Measurements from ENCODE around the gene AP1G2. TPM values are rescaled to one million over a fixed set of nuclear protein-coding genes. Genes with fewer than 3 reads are reported as not detected.

The AP1G2 gene
- polyA plus RNA-seq, 1 donor from 2014 or later: 127 TPM

GRCh38 chr14:23522643-23523198, 44.9 kb downstream of the AP1G2 start:
- Histone ChIP-seq H3K27me3 (ENCODE audit: insufficient read depth, low read depth, low read length) (no peaks in the 10 kb centered on the region), H3K9me3 (ENCODE audit: low read length) (no peaks in the 10 kb centered on the region), H3K9me2 (ENCODE audit: insufficient read depth, low read length) (no peaks in the 10 kb centered on the region), H3K4me2 (ENCODE audit: low read length) (no peak overlapping the region), H3F3A (ENCODE audit: insufficient read depth, low read length, poor library complexity, severe bottlenecking) (no peaks in the 10 kb centered on the region), H3K27ac (ENCODE audit: low read length) (no peak overlapping the region), H3K36me3 (ENCODE audit: insufficient read depth, low read length) (no peaks in the 10 kb centered on the region), H3K4me3 (ENCODE audit: low read length) (no peak overlapping the region), H2AFZ (ENCODE audit: low read depth, low read length) (no peak overlapping the region), H3K9ac (ENCODE audit: low read length) (no peak overlapping the region), H4K20me1 (ENCODE audit: insufficient read depth) (no peaks in the 10 kb centered on the region), H3K79me2 (replicated peaks; ENCODE audit: insufficient read depth, low read length) (no peaks in the 10 kb centered on the region)
- TF ChIP-seq REST (IDR thresholded peaks at IDR 0.05; ENCODE audit: borderline replicate concordance) (no peak), TAF1 (IDR thresholded peaks at IDR 0.05; ENCODE audit: low read depth) (no peak), SMC3 (conservative IDR thresholded peaks at IDR 0.05; ENCODE audit: poor library complexity) (no peak), EP300 (conservative IDR thresholded peaks at IDR 0.05; ENCODE audit: poor library complexity, severe bottlenecking) (no peak), POLR2AphosphoS5 (IDR thresholded peaks at IDR 0.05) (no peak), CTCF (IDR thresholded peaks at IDR 0.05; ENCODE audit: poor library complexity, severe bottlenecking) (no peak), EZH2 (IDR thresholded peaks at IDR 0.05; ENCODE audit: borderline replicate concordance, insufficient read depth, low read length, poor library complexity, severe bottlenecking) (no peak), RAD21 (conservative IDR thresholded peaks at IDR 0.05) (no peak), MXI1 (conservative IDR thresholded peaks at IDR 0.05; ENCODE audit: poor library complexity, severe bottlenecking) (no peak)

- no peaks in the 10 kb centered on the region for H3K9me3 ChIP-seq (ENCODE audit: low read length)
- no peak overlapping the region for H3K4me3 ChIP-seq (ENCODE audit: low read length)
- H4K20me1 ChIP-seq (ENCODE audit: insufficient read depth): no peaks in the 10 kb centered on the region
- no peak overlapping the region for H3K27ac ChIP-seq (ENCODE audit: low read length)
- no peak overlapping the region for H3K4me2 ChIP-seq (ENCODE audit: low read length)
- no peaks in the 10 kb centered on the region for H3F3A ChIP-seq (ENCODE audit: insufficient read depth, low read length, poor library complexity, severe bottlenecking)
- no peaks in the 10 kb centered on the region for H3K27me3 ChIP-seq (ENCODE audit: insufficient read depth, low read depth, low read length)
- H3K36me3 ChIP-seq (ENCODE audit: insufficient read depth, low read length): no peaks in the 10 kb centered on the region
- no peaks in the 10 kb centered on the region for H3K9me2 ChIP-seq (ENCODE audit: insufficient read depth, low read length)
- H2AFZ ChIP-seq (ENCODE audit: low read depth, low read length): no peak overlapping the region
- TF ChIP-seq EP300 (conservative IDR thresholded peaks at IDR 0.05; ENCODE audit: poor library complexity, severe bottlenecking) (no peak), POLR2AphosphoS5 (IDR thresholded peaks at IDR 0.05) (peak; percentile 11), SMC3 (conservative IDR thresholded peaks at IDR 0.05; ENCODE audit: poor library complexity) (no peak)
- H3K79me2 ChIP-seq (replicated peaks; ENCODE audit: insufficient read depth, low read length): no peaks in the 10 kb centered on the region
- H3K9ac ChIP-seq (ENCODE audit: low read length): no peak overlapping the region
Observed at GRCh38 chr14:23521785-23522640, 45.6 kb downstream of the AP1G2 start.
